ENCODE measurements around the gene TINAGL1. TPM values are rescaled to one million over a fixed set of nuclear protein-coding genes. Genes with fewer than 3 reads are reported as not detected.
A peak's percentile ranks its signal among the peaks of the same experiment; 100 is the strongest.

The TINAGL1 gene
- total RNA-seq, 2 donors from 2014 or later, result not detected

DNA sequence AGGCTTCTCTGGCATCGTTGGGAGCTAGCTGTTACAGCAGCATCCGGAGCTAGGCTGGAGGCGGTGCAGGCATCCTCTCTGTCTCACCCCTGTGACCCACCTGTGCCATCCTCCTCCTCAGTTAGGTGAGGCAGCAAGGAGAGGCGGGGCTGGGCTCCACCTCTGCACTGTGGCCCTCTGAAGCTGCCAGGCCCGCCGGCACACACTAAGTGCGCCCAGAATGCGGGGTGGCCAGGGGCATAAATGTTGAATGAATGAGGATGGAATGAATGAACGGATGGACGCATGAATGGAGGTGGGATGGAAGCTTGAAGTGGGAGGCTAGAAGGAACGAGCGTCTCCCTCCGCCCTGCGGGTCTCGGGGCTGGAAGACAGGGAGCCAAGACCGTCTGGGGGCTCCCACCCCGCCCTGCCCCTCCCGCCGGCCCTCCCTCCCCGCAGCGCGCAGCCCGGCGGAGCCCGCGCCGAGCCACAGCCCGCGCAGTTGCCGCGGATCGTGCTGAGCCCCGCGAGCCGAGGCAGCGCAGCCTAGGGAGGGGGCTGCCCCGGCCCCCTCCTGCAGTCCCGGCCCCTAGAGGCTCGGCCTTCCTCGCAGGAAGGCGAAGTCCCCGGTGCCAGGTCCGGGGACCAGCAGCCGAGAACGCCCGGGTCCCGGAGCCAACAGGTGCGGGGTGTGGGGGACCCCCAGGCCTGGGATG is 41.1 kb downstream of the TINAGL1 start, which contains the start of gene HCRTR1:
HCRTR1 (plus strand) TSS at position 472 of the 698 bp plus-strand sequence. CDS start 1,504 bp downstream, outside the sequence.
- Mint-ChIP-seq H3K27ac (no peak within 1 kb of the TSS), H3K9me3 (no peaks in the 10 kb centered on the region), H3K36me3 (no peaks in the 10 kb centered on the region), H3K27me3 (peaks cover 19 to 23% of the 10 kb centered on the region in 2 donors), H3K4me3 (peak within 1 kb of the TSS; percentile 71), H3K4me1 (ENCODE audit: low read depth in 2 of 2) (peaks cover 12 to 13% of the 10 kb centered on the region in 2 donors)
- ATAC-seq (no peak), DNase-seq (ENCODE audit: low spot score) (no peak)

DNA sequence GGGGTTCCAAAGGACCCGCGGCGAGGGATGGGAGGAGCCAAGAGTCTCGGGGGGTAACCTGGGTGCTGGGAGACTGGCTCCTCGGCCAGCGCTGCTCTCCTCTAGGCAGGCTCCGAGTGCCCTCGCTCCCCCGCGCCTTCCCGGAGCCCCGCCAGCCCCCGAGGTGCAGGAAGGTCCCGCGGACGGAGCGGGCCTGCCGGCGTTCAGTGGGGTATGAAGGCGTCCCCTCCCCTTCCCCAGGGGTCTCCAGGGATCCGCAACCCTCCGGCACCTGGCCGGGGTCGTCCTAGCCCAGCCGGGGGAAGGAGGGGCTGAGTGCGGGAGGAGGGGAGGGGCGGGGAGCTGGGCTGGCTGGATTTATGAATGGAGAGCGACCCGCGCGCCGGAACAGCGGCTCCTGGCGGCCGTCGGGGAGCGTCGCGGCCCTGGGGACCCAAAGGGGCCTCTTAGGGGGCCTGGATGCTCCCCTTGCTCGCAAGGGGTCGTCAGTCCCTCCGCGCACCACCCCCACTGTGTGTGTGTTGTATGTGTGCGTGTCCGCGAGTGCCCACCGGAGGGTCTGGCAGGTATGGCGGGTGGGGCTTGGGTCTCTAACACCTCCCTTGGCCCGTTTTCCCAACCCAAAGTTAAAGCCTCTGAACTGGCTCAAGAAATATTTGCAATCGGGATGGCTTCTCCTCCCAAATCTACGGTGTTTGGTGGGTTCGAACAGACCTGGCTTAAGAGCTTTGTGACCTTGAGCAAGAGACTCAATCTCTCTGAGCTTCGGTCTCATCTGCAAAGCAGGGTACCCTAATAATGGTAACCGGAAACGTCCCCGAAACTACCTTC is 41.8 kb downstream of the TINAGL1 start:
- peak; percentile 52 to 63 for ATAC-seq
- Mint-ChIP-seq H3K27ac (no peak overlapping the region), H3K4me1 (ENCODE audit: low read depth in 2 of 2) (peaks cover 12 to 13% of the 10 kb centered on the region in 2 donors), H3K27me3 (peaks cover 19 to 23% of the 10 kb centered on the region in 2 donors), H3K9me3 (no peaks in the 10 kb centered on the region), H3K36me3 (no peaks in the 10 kb centered on the region), H3K4me3 (no peak overlapping the region)
- DNase-seq (ENCODE audit: low spot score), result no peak

GRCh38 chr1:31618916-31619846 is 42.9 kb downstream of the TINAGL1 start:
- ATAC-seq (no peak), DNase-seq (ENCODE audit: low spot score) (no peak)
- Mint-ChIP-seq H3K36me3 (no peaks in the 10 kb centered on the region), H3K9me3 (no peaks in the 10 kb centered on the region), H3K27ac (no peak overlapping the region), H3K4me3 (no peak overlapping the region), H3K4me1 (ENCODE audit: low read depth in 2 of 2) (peaks cover 17 to 18% of the 10 kb centered on the region in 2 donors), H3K27me3 (peaks cover 19 to 23% of the 10 kb centered on the region in 2 donors)

DNA sequence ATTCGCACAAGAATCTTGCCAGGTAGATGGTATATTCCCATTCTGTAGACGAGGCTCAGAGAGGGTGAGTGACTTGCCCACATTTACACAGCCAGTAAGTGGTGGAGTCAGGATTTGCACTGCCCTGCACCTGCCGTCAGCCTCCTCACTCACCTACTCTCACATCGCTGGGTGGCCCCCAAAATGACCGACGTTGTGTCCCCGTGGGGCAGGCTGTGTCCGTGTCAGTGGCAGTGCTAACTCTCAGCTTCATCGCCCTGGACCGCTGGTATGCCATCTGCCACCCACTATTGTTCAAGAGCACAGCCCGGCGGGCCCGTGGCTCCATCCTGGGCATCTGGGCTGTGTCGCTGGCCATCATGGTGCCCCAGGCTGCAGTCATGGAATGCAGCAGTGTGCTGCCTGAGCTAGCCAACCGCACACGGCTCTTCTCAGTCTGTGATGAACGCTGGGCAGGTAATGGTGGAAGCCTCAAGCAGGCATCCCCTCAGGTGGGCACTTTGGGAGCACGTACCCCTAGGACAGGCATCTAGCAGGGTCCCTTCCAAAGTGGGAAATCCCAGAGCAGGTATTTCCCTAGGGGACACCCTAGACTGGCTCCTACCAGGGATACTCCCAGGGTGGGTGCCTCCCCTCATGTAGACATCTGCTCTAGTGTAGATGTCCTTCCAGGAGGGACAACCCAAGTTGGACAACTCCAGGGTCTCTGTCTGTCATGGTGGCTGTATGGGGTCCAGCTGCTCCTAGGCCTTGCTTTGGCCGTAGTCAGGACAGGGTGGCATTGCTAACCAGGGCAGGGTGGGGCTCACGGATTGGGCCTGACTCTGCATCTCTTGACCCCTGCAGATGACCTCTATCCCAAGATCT is 44.5 kb downstream of the TINAGL1 start:
- no peak for ATAC-seq
- Mint-ChIP-seq H3K9me3 (no peaks in the 10 kb centered on the region), H3K27ac (no peak overlapping the region), H3K27me3 (peaks cover 15 to 18% of the 10 kb centered on the region in 2 donors), H3K4me3 (no peak overlapping the region), H3K36me3 (no peaks in the 10 kb centered on the region), H3K4me1 (ENCODE audit: low read depth in 2 of 2) (peaks cover 18% of the 10 kb centered on the region in 2 donors)
- no peak for DNase-seq (ENCODE audit: low spot score)

- DNase-seq (ENCODE audit: low spot score), result no peak
- H3K27ac Mint-ChIP-seq, result no peak overlapping the region
- H3K36me3 Mint-ChIP-seq, result no peaks in the 10 kb centered on the region
- peaks cover 12% of the 10 kb centered on the region in 2 donors for H3K27me3 Mint-ChIP-seq
- H3K4me3 Mint-ChIP-seq, result no peak overlapping the region
- ATAC-seq, result no peak
- H3K9me3 Mint-ChIP-seq, result no peaks in the 10 kb centered on the region
- H3K4me1 Mint-ChIP-seq (ENCODE audit: low read depth in 2 of 2), result peaks cover 18% of the 10 kb centered on the region in 2 donors
Observed at GRCh38 chr1:31621498-31621820, 45.1 kb downstream of the TINAGL1 start.

DNA sequence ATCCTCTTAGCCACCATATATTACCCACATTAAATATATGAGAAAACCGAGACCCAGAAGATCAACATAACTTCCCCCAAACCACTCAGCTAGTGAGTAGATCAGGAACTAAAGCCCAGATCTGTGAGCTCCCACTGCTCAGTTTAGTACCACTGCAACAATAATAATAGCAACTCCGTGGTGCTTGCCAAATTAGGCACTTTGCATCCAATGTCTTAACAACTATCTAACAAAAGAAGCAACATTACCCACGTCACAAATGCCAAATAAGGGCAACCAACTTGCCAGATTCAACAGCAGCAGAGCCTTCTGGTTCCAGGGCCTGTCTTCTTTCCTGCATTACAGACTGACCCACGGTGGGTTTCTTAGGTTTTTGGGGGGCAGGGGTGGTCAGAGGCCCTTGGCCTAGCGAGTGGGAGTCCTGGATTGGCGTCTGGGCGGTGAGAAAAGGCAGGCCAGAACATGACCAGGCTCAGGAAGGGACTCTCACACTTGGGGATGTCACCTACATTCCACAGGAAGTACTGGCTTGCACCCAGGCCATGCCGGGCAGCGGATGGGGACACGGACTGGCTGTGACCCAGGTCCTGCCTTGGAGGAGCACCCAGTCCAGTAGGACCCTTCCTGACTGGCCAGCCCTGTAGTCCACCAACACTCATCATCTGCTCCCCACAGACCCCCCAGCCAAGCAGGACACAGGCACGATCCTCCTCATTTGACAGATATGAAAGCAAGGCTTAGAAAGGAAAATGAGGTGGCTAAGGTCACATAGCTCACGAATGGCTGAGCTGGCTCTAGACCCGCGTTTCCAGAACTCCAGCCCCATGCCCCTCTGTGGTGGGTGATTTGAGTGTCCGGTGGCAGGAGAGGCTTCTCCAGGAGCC is 45.8 kb downstream of the TINAGL1 start:
- DNase-seq (ENCODE audit: low spot score) (no peak), ATAC-seq (no peak)
- Mint-ChIP-seq H3K9me3 (no peaks in the 10 kb centered on the region), H3K27ac (no peak overlapping the region), H3K36me3 (no peaks in the 10 kb centered on the region), H3K4me1 (ENCODE audit: low read depth in 2 of 2) (peaks cover 16 to 18% of the 10 kb centered on the region in 2 donors), H3K4me3 (no peak overlapping the region), H3K27me3 (peaks cover 5 to 6% of the 10 kb centered on the region in 2 donors)

DNA sequence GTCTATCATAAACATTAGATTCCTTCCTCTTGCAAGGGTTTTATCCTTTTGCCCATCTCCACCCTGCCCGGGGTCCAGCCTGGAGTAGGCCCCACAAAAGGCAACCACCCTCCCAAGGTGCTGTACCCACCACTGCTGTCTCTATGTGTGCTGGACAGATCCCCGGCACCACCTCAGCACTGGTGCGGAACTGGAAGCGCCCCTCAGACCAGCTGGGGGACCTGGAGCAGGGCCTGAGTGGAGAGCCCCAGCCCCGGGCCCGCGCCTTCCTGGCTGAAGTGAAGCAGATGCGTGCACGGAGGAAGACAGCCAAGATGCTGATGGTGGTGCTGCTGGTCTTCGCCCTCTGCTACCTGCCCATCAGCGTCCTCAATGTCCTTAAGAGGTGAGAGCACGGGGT is 47.0 kb downstream of the TINAGL1 start:
- DNase-seq (ENCODE audit: low spot score) (no peak), ATAC-seq (no peak)
- Mint-ChIP-seq H3K4me1 (ENCODE audit: low read depth in 2 of 2) (peaks cover 13 to 15% of the 10 kb centered on the region in 2 donors), H3K9me3 (no peaks in the 10 kb centered on the region), H3K4me3 (no peak overlapping the region), H3K36me3 (no peaks in the 10 kb centered on the region), H3K27ac (no peak overlapping the region), H3K27me3 (peaks cover 0 to 3% of the 10 kb centered on the region in 2 donors)

DNA sequence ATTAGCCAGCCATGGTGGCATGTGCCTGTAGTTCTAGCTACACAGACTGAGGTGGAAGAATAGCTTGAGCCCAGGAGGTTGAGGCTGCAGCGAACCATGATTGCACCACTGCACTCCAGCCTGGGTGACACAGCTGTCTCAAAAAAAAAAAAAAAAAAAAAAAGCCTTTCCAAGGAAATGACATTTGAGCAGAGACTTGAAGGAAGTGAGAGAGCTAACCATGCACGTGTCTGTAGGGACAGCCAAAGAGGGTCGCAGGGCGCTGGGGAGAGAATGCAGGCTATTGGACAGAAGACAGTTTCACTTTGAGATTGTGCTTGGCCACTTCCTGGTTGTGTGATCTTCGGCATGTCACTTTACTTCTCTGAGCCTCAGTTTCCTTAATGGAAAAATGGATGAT is 48.0 kb downstream of the TINAGL1 start:
- no peaks in the 10 kb centered on the region for H3K27me3 Mint-ChIP-seq
- peaks cover under 1% of the 10 kb centered on the region for H3K36me3 Mint-ChIP-seq
- DNase-seq (ENCODE audit: low spot score) (no peak), ATAC-seq (no peak)
- peaks cover 13 to 15% of the 10 kb centered on the region in 2 donors for H3K4me1 Mint-ChIP-seq (ENCODE audit: low read depth in 2 of 2)
- H3K27ac Mint-ChIP-seq, result no peak overlapping the region
- no peak overlapping the region for H3K4me3 Mint-ChIP-seq
- H3K9me3 Mint-ChIP-seq, result no peaks in the 10 kb centered on the region

GRCh38 chr1:31624731-31625514 is 48.6 kb downstream of the TINAGL1 start:
- Mint-ChIP-seq H3K27ac (no peak overlapping the region), H3K27me3 (no peaks in the 10 kb centered on the region), H3K9me3 (no peaks in the 10 kb centered on the region), H3K4me3 (no peak overlapping the region), H3K36me3 (peaks cover 6% of the 10 kb centered on the region), H3K4me1 (ENCODE audit: low read depth in 2 of 2) (peaks cover 13 to 15% of the 10 kb centered on the region in 2 donors)
- ATAC-seq, result peak in 1 of 2 donors; percentile 28
- DNase-seq (ENCODE audit: low spot score), result no peak

- no peaks in the 10 kb centered on the region for H3K9me3 Mint-ChIP-seq
- no peak overlapping the region for H3K27ac Mint-ChIP-seq
- DNase-seq (ENCODE audit: low spot score) (no peak), ATAC-seq (no peak)
- peaks cover 13 to 15% of the 10 kb centered on the region in 2 donors for H3K4me1 Mint-ChIP-seq (ENCODE audit: low read depth in 2 of 2)
- H3K27me3 Mint-ChIP-seq, result no peaks in the 10 kb centered on the region
- H3K36me3 Mint-ChIP-seq, result peaks cover 6% of the 10 kb centered on the region
- H3K4me3 Mint-ChIP-seq, result no peak overlapping the region
Observed at GRCh38 chr1:31625561-31626222, 49.4 kb downstream of the TINAGL1 start.
